AG04450 (cell line): ENCODE measurements around the gene ABCC11. TPM values are rescaled to one million over a fixed set of nuclear protein-coding genes. Genes with fewer than 3 reads are reported as not detected.

ENCODE experiments used
- CTCF ChIA-PET: fragments of 300-600, 350-600 bp; formaldehyde crosslinking; extraction: SDS; loops from one replicate; lab custom pipeline; 2022; ENCODE audit warnings: antibody characterized with exemption, inconsistent platforms; lab: Charles Lee
- POLR2A ChIA-PET: fragments of 350-600 bp; formaldehyde crosslinking; extraction: SDS; loops from one replicate; lab custom pipeline; 2021; ENCODE audit warnings: antibody characterized with exemption, inconsistent platforms; lab: Yijun Ruan, JAX
- DNase-seq: peaks from one replicate; pipeline ENCODE4 v3.0.0-alpha.2; 2011; ENCODE audit warnings: low read depth, low spot score
- H3K27ac ChIP-seq: one replicate; pipeline ENCODE4 v1.5.1; 2012; ENCODE audit warnings: low read depth, low read length, control low read depth
- H3K27me3 ChIP-seq: one replicate; pipeline ENCODE4 v1.6.0; 2012; ENCODE audit warnings: low read length; ENCODE audit not compliant: control insufficient read depth, insufficient read depth
- H3K4me3 ChIP-seq: 2 replicates; pipeline ENCODE4 v1.5.1; 2011; ENCODE audit warnings: mild to moderate bottlenecking, low read depth, low read length, control low read depth
- H3K9me3 ChIP-seq: 2 replicates; pipeline ENCODE4 v1.5.1; 2012; ENCODE audit warnings: low read length; ENCODE audit not compliant: control insufficient read depth, insufficient read depth
- CTCF ChIP-seq: IDR thresholded peaks from 2 replicates; pipeline ENCODE4 v1.5.1; 2011; ENCODE audit warnings: low read depth, low read length, control low read depth, inconsistent platforms
- polyA plus RNA-seq: library from polyadenylated mRNA; depleted of rRNA; stranded (reverse); fragments of >200 nt; gene quantifications from 2 replicates; pipeline ENCODE4 v1.2.3, GENCODE V29; 2011

Gene ABCC11
- polyA plus RNA-seq, 1 experiment, result 0.06 TPM

GRCh38 chr16:48234630-48235029, 12.7 kb downstream of the ABCC11 start:
- ChIA-PET CTCF (interaction anchor here (6.7 kb wide), 1 partner anchor 396 kb away, joined by 80 read pairs; no protein-coding TSS in a partner anchor), POLR2A (no interaction called here)

GRCh38 chr16:48232493-48233040, 14.8 kb downstream of the ABCC11 start:
- CTCF ChIA-PET, result interaction anchor here (0.5 to 6.7 kb wide), 4 partner anchors 121 to 398 kb away, joined by 3 to 80 read pairs (median 24); no protein-coding TSS in a partner anchor
- TF ChIP-seq CTCF, result no peak
- DNase-seq, result no peak

More at GRCh38 chr16:48234630-48235029, 12.7 kb downstream of the ABCC11 start:
- TF ChIP-seq CTCF, result no peak
- Histone ChIP-seq H3K27ac (no peak overlapping the region), H3K4me3 (no peak overlapping the region), H3K27me3 (no peaks in the 10 kb centered on the region), H3K9me3 (no peaks in the 10 kb centered on the region)
- DNase-seq, result no peak

GRCh38 chr16:48231727-48232492, 15.4 kb downstream of the ABCC11 start:
- TF ChIP-seq CTCF, result peak; percentile 74
- Histone ChIP-seq H3K27me3 (no peaks in the 10 kb centered on the region), H3K9me3 (no peaks in the 10 kb centered on the region), H3K4me3 (no peak overlapping the region), H3K27ac (no peak overlapping the region)
- POLR2A ChIA-PET, result no interaction called here
- peak; percentile 2 for DNase-seq
- CTCF ChIA-PET, result interaction anchor here (0.6 to 6.7 kb wide), 12 partner anchors 20 to 572 kb away, joined by 3 to 80 read pairs (median 4); no protein-coding TSS in a partner anchor

More at GRCh38 chr16:48232493-48233040, 14.8 kb downstream of the ABCC11 start:
- Histone ChIP-seq H3K4me3 (no peak overlapping the region), H3K9me3 (no peaks in the 10 kb centered on the region), H3K27ac (no peak overlapping the region), H3K27me3 (no peaks in the 10 kb centered on the region)
- POLR2A ChIA-PET, result no interaction called here

- Histone ChIP-seq H3K4me3 (no peak overlapping the region), H3K27me3 (peaks cover 14% of the 10 kb centered on the region), H3K27ac (no peak overlapping the region), H3K9me3 (no peaks in the 10 kb centered on the region)
- POLR2A ChIA-PET, result no interaction called here
- no peak for DNase-seq
- TF ChIP-seq CTCF, result no peak
- CTCF ChIA-PET, result interaction anchor here (2.0 kb wide), 1 partner anchor 405 kb away, joined by 5 read pairs; no protein-coding TSS in a partner anchor
Observed at GRCh38 chr16:48225456-48225855, 21.9 kb downstream of the ABCC11 start.

- no peak for DNase-seq
- CTCF ChIA-PET, result no interaction called here
- POLR2A ChIA-PET, result no interaction called here
- no peak for TF ChIP-seq CTCF
- H3K27me3 ChIP-seq, result peaks cover 15% of the 10 kb centered on the region
- no peak overlapping the region for H3K27ac ChIP-seq
- no peaks in the 10 kb centered on the region for H3K9me3 ChIP-seq
- no peak overlapping the region for H3K4me3 ChIP-seq
Observed at GRCh38 chr16:48223490-48223889, 23.8 kb downstream of the ABCC11 start.
